OCI-LY7 (cell line): Measurements from ENCODE around the gene TRAF3IP3. TPM values are rescaled to one million over a fixed set of nuclear protein-coding genes. Genes with fewer than 3 reads are reported as not detected.

Source experiments
- Bru-seq: library from RNA; stranded (reverse); fragments of 400-500 nt; gene quantifications from one replicate; lab custom pipeline; 2021; lab: Mats Ljungman, UMichigan
- BruChase-seq, 2 experiments: library from RNA; stranded (reverse); fragments of 400-500 nt; gene quantifications; one replicate each; lab custom pipeline; 2021; lab: Mats Ljungman, UMichigan
- BruUV-seq: library from RNA; stranded (reverse); fragments of 400-500 nt; replicated peaks from 2 replicates; lab custom pipeline; 2021; lab: Mats Ljungman, UMichigan
- CTCF ChIA-PET: fragments of 300-600 bp; sonication (Branson Sonifier 250); formaldehyde crosslinking; loops from one replicate; lab custom pipeline; 2022; ENCODE audit warnings: antibody characterized with exemption; ENCODE audit not compliant: unreplicated experiment; lab: Charles Lee
- POLR2A ChIA-PET: fragments of 300-600 bp; sonication (Branson Sonifier 250); formaldehyde crosslinking; loops from one replicate; lab custom pipeline; 2022; ENCODE audit warnings: antibody characterized with exemption; lab: Charles Lee
- DNase-seq: peaks from one replicate; pipeline ENCODE4 v3.0.0-alpha.2; 2015; ENCODE audit warnings: low spot score
- H2AFZ ChIP-seq: fragments of 200-600 bp; sonication (generic), shearing (Covaris generic); 2 replicates; pipeline ENCODE4 v1.6.1; 2014; ENCODE audit warnings: mild to moderate bottlenecking, antibody characterized with exemption, low read length, moderate library complexity
- H3K27ac ChIP-seq: fragments of 200-600 bp; sonication (generic); 2 replicates; pipeline ENCODE4 v1.5.1; 2014; ENCODE audit warnings: mixed run types, low read depth, mild to moderate bottlenecking, moderate library complexity, low read length, inconsistent platforms; ENCODE audit not compliant: poor library complexity, severe bottlenecking
- H3K36me3 ChIP-seq: fragments of 200-600 bp; sonication (generic); 2 replicates; pipeline ENCODE4 v1.6.1; 2014; ENCODE audit warnings: mild to moderate bottlenecking, antibody characterized with exemption, low read length, moderate library complexity, mixed read lengths; ENCODE audit not compliant: insufficient read depth
- H3K4me1 ChIP-seq: fragments of 200-600 bp; sonication (generic); 2 replicates; pipeline ENCODE4 v1.5.1; 2014; ENCODE audit warnings: mild to moderate bottlenecking, low read length; ENCODE audit not compliant: insufficient read depth, poor library complexity, severe bottlenecking
- H3K4me2 ChIP-seq: fragments of 200-600 bp; sonication (generic); 2 replicates; pipeline ENCODE4 v1.6.1; 2014; ENCODE audit warnings: mild to moderate bottlenecking, low read length
- H3K4me3 ChIP-seq: fragments of 200-600 bp; sonication (generic); 2 replicates; pipeline ENCODE4 v1.5.1; 2014; ENCODE audit warnings: mild to moderate bottlenecking, low read depth, low read length; ENCODE audit not compliant: poor library complexity, severe bottlenecking
- H3K79me2 ChIP-seq: fragments of 200-600 bp; sonication (generic); 2 replicates; pipeline ENCODE4 v1.6.1; 2016; ENCODE audit warnings: low read depth, mild to moderate bottlenecking, low read length, moderate library complexity, mixed read lengths; ENCODE audit not compliant: insufficient read depth
- H3K9me2 ChIP-seq: fragments of 200-600 bp; sonication (generic); 2 replicates; pipeline ENCODE4 v1.6.1; 2016; ENCODE audit warnings: mild to moderate bottlenecking, low read length, mixed read lengths; ENCODE audit not compliant: insufficient read depth
- H3K9me3 ChIP-seq: fragments of 200-600 bp; sonication (generic); 2 replicates; pipeline ENCODE4 v1.6.1; 2014; ENCODE audit warnings: mild to moderate bottlenecking, mixed run types, low read length, mixed read lengths
- H4K20me1 ChIP-seq: fragments of 200-600 bp; sonication (generic); 2 replicates; pipeline ENCODE4 v1.6.1; 2014; ENCODE audit warnings: mild to moderate bottlenecking, antibody characterized with exemption, low read length, moderate library complexity, mixed read lengths; ENCODE audit not compliant: insufficient read depth
- CTCF ChIP-seq: fragments of 200-600 bp; sonication (generic); conservative IDR thresholded peaks from 2 replicates; pipeline ENCODE4 v1.5.1; 2014; ENCODE audit warnings: mild to moderate bottlenecking, antibody characterized with exemption, low read length, moderate library complexity, mixed read lengths
- EZH2phosphoT487 ChIP-seq: fragments of 200-600 bp; sonication (generic); IDR thresholded peaks from 2 replicates; pipeline ENCODE4 v1.6.1; 2018; ENCODE audit warnings: low read depth, borderline replicate concordance, mild to moderate bottlenecking, mixed run types, antibody characterized with exemption, low read length, moderate library complexity, mixed read lengths
- intact Hi-C: fragments of 100-400 bp; cut with micrococcal nuclease; formaldehyde crosslinking; loops from one replicate; pipeline ENCODE4 v1.10.0; 2022; ENCODE audit not compliant: unreplicated experiment
- long read RNA-seq: library from polyadenylated mRNA; stranded (forward); transcript quantifications from one replicate; pipeline ENCODE4 v2.0.0, GENCODE V29; 2022
- total RNA-seq, 2 experiments: library from RNA; depleted of rRNA in 1 of 2; stranded (reverse); fragments of >200 nt in 1 of 2; shearing (Covaris generic) in 1 of 2; gene quantifications; 2 replicates each; pipeline ENCODE4 v1.2.3, GENCODE V29; 2014 to 2022

Gene TRAF3IP3
- 22.1 and 24.3 TPM in 2 replicates for total RNA-seq (2014; rRNA removed; shearing (Covaris generic))
- 46.6 and 53.6 TPM in 2 replicates for total RNA-seq (2022)
- percentile 75 among the genes with signal in this experiment for Bru-seq, nascent RNA
- percentile 76 among the genes with signal in this experiment for BruChase-seq, experiment 1, labeled RNA remaining after a 6-hour chase
- percentile 74 among the genes with signal in this experiment for BruChase-seq, experiment 2, labeled RNA remaining after a 2-hour chase
- long read RNA-seq, transcript TRAF3IP3-203 (17 exons, 2,243 nt): major isoform, 27 of 122 reads
- long read RNA-seq, partial matches to known transcripts: 54 of 122 reads
- long read RNA-seq, other reads (novel, unspliced or antisense): 37 of 122 reads

- peak within 1 kb of the TSS; percentile 74 for H3K27ac ChIP-seq
- H3K36me3 ChIP-seq: peaks cover 20% of the 10 kb centered on the region
- peak within 1 kb of the TSS; percentile 75 for H3K4me2 ChIP-seq
- DNase-seq: peak; percentile 86
- ChIA-PET CTCF (interaction anchor here (1.4 kb wide), 2 partner anchors 12 to 13 kb away, joined by 3 to 5 read pairs; no protein-coding TSS in a partner anchor), POLR2A (interaction anchor here (0.5 to 6.1 kb wide), 14 partner anchors 10 to 1972 kb away, joined by 3 to 50 read pairs (median 4); partner anchors contain the start of gene C1orf74)
- TSS peak; percentile 86 for BruUV-seq
- no peaks in the 10 kb centered on the region for H3K9me2 ChIP-seq
- peaks cover 9% of the 10 kb centered on the region; the same call in 1 of the 2 replicates for H3K79me2 ChIP-seq
- H4K20me1 ChIP-seq: no peaks in the 10 kb centered on the region
- H3K9me3 ChIP-seq: no peaks in the 10 kb centered on the region
- H2AFZ ChIP-seq: peak within 1 kb of the TSS; percentile 96
- TF ChIP-seq EZH2phosphoT487 (no peak), CTCF (no peak)
- H3K4me3 ChIP-seq: peak within 1 kb of the TSS; percentile 69
- intact Hi-C loops: loop anchor here (1.0 to 10.0 kb wide), 3 partner anchors 28 to 579 kb away; partner anchors contain the start of genes C1orf74 and UTP25
- H3K4me1 ChIP-seq: peaks cover 37% of the 10 kb centered on the region
These were observed at the start of gene TRAF3IP3 for GRCh38 chr1:209755926-209756614. Gene TRAF3IP3 (plus strand): TSS chr1:209756053. CDS start chr1:209760040, 3,987 bp downstream.

GRCh38 chr1:209706622-209707021, 49.2 kb upstream of the TRAF3IP3 start:
- Histone ChIP-seq H3K27ac (no peak overlapping the region), H4K20me1 (no peaks in the 10 kb centered on the region), H3K79me2 (no peaks in the 10 kb centered on the region), H2AFZ (no peak overlapping the region), H3K36me3 (no peaks in the 10 kb centered on the region), H3K9me3 (no peaks in the 10 kb centered on the region), H3K9me2 (no peaks in the 10 kb centered on the region), H3K4me2 (no peak overlapping the region), H3K4me3 (no peak overlapping the region), H3K4me1 (no peaks in the 10 kb centered on the region)
- intact Hi-C loops: no loop called here
- no TSS peak for BruUV-seq
- TF ChIP-seq CTCF (no peak), EZH2phosphoT487 (no peak)
- CTCF ChIA-PET: no interaction called here
- POLR2A ChIA-PET: interaction anchor here (0.6 kb wide), 1 partner anchor 647 kb away, joined by 3 read pairs; no protein-coding TSS in a partner anchor
- DNase-seq: no peak
